H1 (cell line): ENCODE measurements around the gene DCANP1. TPM values are rescaled to one million over a fixed set of nuclear protein-coding genes. Genes with fewer than 3 reads are reported as not detected.

Experiments used
- ATF3 ChIP-seq: IDR thresholded peaks from 2 replicates; pipeline ENCODE4 v1.6.1; 2011; ENCODE audit warnings: low read depth, mild to moderate bottlenecking, low read length; ENCODE audit not compliant: insufficient read depth
- CBX8 ChIP-seq: fragments of 300-800, 300-1000 bp; sonication (generic); IDR thresholded peaks from 2 replicates; pipeline ENCODE4 v1.7.1; 2016; ENCODE audit warnings: low read depth, low read length, borderline replicate concordance
- CHD7 ChIP-seq: fragments of 300-600 bp; sonication (generic); IDR thresholded peaks from 2 replicates; pipeline ENCODE4 v1.7.1; 2012; ENCODE audit warnings: low read length, moderate library complexity, mild to moderate bottlenecking, inconsistent platforms; ENCODE audit not compliant: insufficient replicate concordance
- GTF2F1 ChIP-seq: IDR thresholded peaks from 2 replicates; pipeline ENCODE4 v1.6.1; 2012; ENCODE audit warnings: low read depth, low read length, improper control_type of control experiment, borderline replicate concordance
- JUN ChIP-seq: IDR thresholded peaks from 2 replicates; pipeline ENCODE4 v1.6.1; 2011; ENCODE audit warnings: low read depth, mild to moderate bottlenecking, improper control_type of control experiment, low read length
- POU5F1 ChIP-seq: IDR thresholded peaks from 2 replicates; pipeline ENCODE4 v1.6.1; 2011; ENCODE audit warnings: low read depth, mild to moderate bottlenecking, low read length, moderate library complexity
- SP1 ChIP-seq: IDR thresholded peaks from 2 replicates; pipeline ENCODE4 v1.6.1; 2011; ENCODE audit warnings: low read depth, low read length
- TEAD4 ChIP-seq: IDR thresholded peaks from 2 replicates; pipeline ENCODE4 v1.6.1; 2012; ENCODE audit warnings: low read depth, low read length, inconsistent platforms, mixed read lengths
- polyA plus RNA-seq, 7 experiments: library from polyadenylated mRNA; depleted of rRNA in 3 of 7; stranded (reverse) in 5 of 7; unstranded in 2 of 7; fragments of >200 nt in 5 of 7; fragments of 200-250 nt in 2 of 7; gene quantifications; 1 replicate in 5 of 7; 2 replicates in 1 of 7; 4 replicates in 1 of 7; pipeline versions ENCODE4 v1.2.1 to v1.2.3, GENCODE V29; 2011 to 2013; ENCODE audit warnings: missing spikeins in 2 of 7, mixed read lengths in 2 of 7
- total RNA-seq: library from RNA; stranded (reverse); fragmentation: NEBNext Ultra II Directional; extraction: Animal tissue kit (Norgen Biotek cat#: 25700); gene quantifications from 2 replicates; pipeline ENCODE4 v1.2.1, GENCODE V29; 2021

The DCANP1 gene
- total and polyA plus RNA-seq, 2 of the 8 experiments (the other 6 are each of a cell fraction or from before 2014, with no cell fraction given), result not detected

GRCh38 chr5:135405082-135405481 lies 42.1 kb downstream of the DCANP1 start (continued):
- TF ChIP-seq CHD7 (no peak), POU5F1 (no peak), GTF2F1 (no peak), JUN (no peak), SP1 (no peak), TEAD4 (no peak), CBX8 (no peak), ATF3 (no peak)
